Lung (tissue), 12 donors: Measurements from ENCODE around the gene TTC34. TPM values are rescaled to one million over a fixed set of nuclear protein-coding genes. Genes with fewer than 3 reads are reported as not detected.

Experiments used
- ATAC-seq: fragments of 200-7000 bp; cut with Tn5 transposase; one replicate; pipeline ENCODE4 v1.9.1; 2020; ENCODE audit warnings: moderate number of reproducible peaks; ENCODE audit not compliant: insufficient read depth, low FRiP score
- DNase-seq, 3 donors: peaks; one replicate each; pipeline ENCODE4 v3.0.0-alpha.2; 2013 to 2017
- H3K27ac ChIP-seq, 2 donors: one replicate each; pipeline ENCODE4 v1.5.1; 2013; ENCODE audit warnings: mild to moderate bottlenecking in 2 of 2, moderate library complexity in 2 of 2, control low read depth in 1 of 2, inconsistent platforms in 1 of 2, low read depth in 1 of 2, low read length in 1 of 2
- H3K27me3 ChIP-seq, 3 donors: one replicate each; pipeline ENCODE4 v1.5.1; 2013; ENCODE audit warnings: low read length in 2 of 3; ENCODE audit not compliant: control insufficient read depth in 3 of 3, insufficient read depth in 3 of 3
- H3K36me3 ChIP-seq, 4 donors: one replicate each; pipeline ENCODE4 v1.5.1; 2013; ENCODE audit warnings: low read length in 4 of 4, mild to moderate bottlenecking in 1 of 4, moderate library complexity in 1 of 4; ENCODE audit not compliant: control insufficient read depth in 4 of 4, insufficient read depth in 4 of 4
- H3K4me1 ChIP-seq, 5 donors: one replicate each; pipeline ENCODE4 v1.5.1; 2013; ENCODE audit warnings: low read length in 5 of 5, mild to moderate bottlenecking in 2 of 5, moderate library complexity in 1 of 5; ENCODE audit not compliant: control insufficient read depth in 5 of 5, insufficient read depth in 5 of 5
- H3K4me3 ChIP-seq: one replicate; pipeline ENCODE4 v1.5.1; 2013; ENCODE audit warnings: mild to moderate bottlenecking, control low read depth, moderate library complexity
- H3K9ac ChIP-seq, 2 donors: one replicate each; pipeline ENCODE4 v1.5.1; 2013; ENCODE audit warnings: low read length in 2 of 2, control low read depth in 1 of 2; ENCODE audit not compliant: insufficient read depth in 1 of 2
- H3K9me3 ChIP-seq, 4 donors: one replicate each; pipeline ENCODE4 v1.5.1; 2013; ENCODE audit warnings: low read length in 3 of 4, mild to moderate bottlenecking in 1 of 4, moderate library complexity in 1 of 4; ENCODE audit not compliant: control insufficient read depth in 4 of 4, insufficient read depth in 3 of 4
- CTCF ChIP-seq: IDR thresholded peaks from 2 replicates; pipeline ENCODE4 v1.5.1; 2012; ENCODE audit warnings: mild to moderate bottlenecking; ENCODE audit errors: control extremely low read depth, extremely low read depth
- WGBS, 2 donors: extraction: QIAGEN DNeasy Blood & Tissue Kit; methylation state at CpG; one replicate each; pipeline ENCODE4 v1.1.7; 2013; 5-methylcytosine and 5-hydroxymethylcytosine counted together
- polyA plus RNA-seq, 2 donors: library from polyadenylated mRNA; stranded (reverse); fragments of 200-250 nt; gene quantifications; one replicate each; pipeline ENCODE4 v1.2.1, GENCODE V29; 2013
- total RNA-seq, 2 donors: library from RNA; depleted of rRNA in 1 of 2; stranded (reverse); fragments of >200 nt in 1 of 2; gene quantifications; one replicate each; pipeline ENCODE4 v1.2.1, GENCODE V29; 2014 to 2021
- donor health status: control.
- donor health status: control.
- donor health status: Bipolar disorder and iron deficiency.
- donor health status: healthy.
- donor health status: DM: yes; HTN: yes; CAD: no.

TTC34 gene
- total and polyA plus RNA-seq, 4 donors: 0.30 to 3.3 (median 0.75) TPM

- DNase-seq (no peak), ATAC-seq (no peak)
- Histone ChIP-seq H3K36me3 (no peaks in the 10 kb centered on the region), H3K27me3 (no peaks in the 10 kb centered on the region), H3K9me3 (no peaks in the 10 kb centered on the region), H3K27ac (no peak overlapping the region), H3K4me1 (peaks cover 0 to 17% (median 10%) of the 10 kb centered on the region in 5 donors), H3K9ac (no peak overlapping the region), H3K4me3 (no peak overlapping the region)
- no peak for TF ChIP-seq CTCF
- 90 to 93% methylated on average over 31 of the region's 31 CpGs for WGBS, 2 donors
These were observed 205.5 kb downstream of the TTC34 start for GRCh38 chr1:2595812-2596529.

- Histone ChIP-seq H3K4me3 (no peak overlapping the region), H3K9me3 (no peaks in the 10 kb centered on the region), H3K27ac (no peak overlapping the region), H3K27me3 (no peaks in the 10 kb centered on the region), H3K9ac (no peak overlapping the region), H3K4me1 (peaks cover 0 to 17% (median 10%) of the 10 kb centered on the region in 5 donors), H3K36me3 (peaks cover 0 to 3% (median 0%) of the 10 kb centered on the region in 4 donors)
- no peak for TF ChIP-seq CTCF
- WGBS, 2 donors: 83 to 94% methylated on average over 19 of the region's 19 CpGs
- DNase-seq (no peak), ATAC-seq (no peak)
These were observed 206.2 kb downstream of the TTC34 start for GRCh38 chr1:2595261-2595811.

GRCh38 chr1:2594641-2595131, 206.8 kb downstream of the TTC34 start:
- Histone ChIP-seq H3K27me3 (no peaks in the 10 kb centered on the region), H3K27ac (no peak overlapping the region), H3K4me1 (peaks cover 0 to 17% (median 10%) of the 10 kb centered on the region in 5 donors), H3K9ac (no peak overlapping the region), H3K9me3 (no peaks in the 10 kb centered on the region), H3K36me3 (peaks cover 0 to 8% (median 0%) of the 10 kb centered on the region in 4 donors), H3K4me3 (no peak overlapping the region)
- DNase-seq: no peak
- TF ChIP-seq CTCF: no peak
- 90 to 91% methylated on average over 16 to 17 of the region's 17 CpGs for WGBS, 2 donors
- ATAC-seq: no peak
